Fibroblast of pulmonary artery (primary cell): Measurements from ENCODE around the gene ZHX3.

Experiments used
- DNase-seq: peaks from one replicate; pipeline ENCODE4 v3.0.0-alpha.2; 2010; ENCODE audit warnings: low read depth
- H3K4me3 ChIP-seq: replicated peaks from 2 replicates; pipeline ENCODE4 v1.5.1; 2011; ENCODE audit warnings: low read depth, mild to moderate bottlenecking, control low read depth, low read length, moderate library complexity
- CTCF ChIP-seq: IDR thresholded peaks from 2 replicates; pipeline ENCODE4 v1.5.1; 2011; ENCODE audit warnings: mild to moderate bottlenecking, control low read depth, low read length, inconsistent platforms; ENCODE audit errors: missing control alignments

Gene ZHX3

GRCh38 chr20:41364236-41364855, 46.8 kb upstream of the ZHX3 start:
- TF ChIP-seq CTCF = no peak
- no peak for DNase-seq
- H3K4me3 ChIP-seq = no peak overlapping the region

GRCh38 chr20:41363601-41364000, 46.1 kb upstream of the ZHX3 start:
- no peak overlapping the region for H3K4me3 ChIP-seq
- no peak for DNase-seq
- TF ChIP-seq CTCF = no peak

GRCh38 chr20:41362748-41363140, 45.2 kb upstream of the ZHX3 start:
- no peak for TF ChIP-seq CTCF
- H3K4me3 ChIP-seq = no peak overlapping the region
- no peak for DNase-seq

GRCh38 chr20:41361757-41362747, 44.5 kb upstream of the ZHX3 start:
- TF ChIP-seq CTCF = no peak

GRCh38 chr20:41360831-41361756, 43.6 kb upstream of the ZHX3 start:
- no peak for DNase-seq
- no peak for TF ChIP-seq CTCF
- no peak overlapping the region for H3K4me3 ChIP-seq

More at GRCh38 chr20:41361757-41362747, 44.5 kb upstream of the ZHX3 start:
- no peak for DNase-seq
- no peak overlapping the region for H3K4me3 ChIP-seq

- no peak overlapping the region for H3K4me3 ChIP-seq
- no peak for TF ChIP-seq CTCF
- DNase-seq = no peak
These were observed 42.0 kb upstream of the ZHX3 start for GRCh38 chr20:41359541-41360011.
